DOHH2 (cell line): Measurements from ENCODE around the gene ADGRG1.

Experiments used
- H3F3A ChIP-seq: fragments of 200-600 bp; sonication (generic), shearing (Covaris generic); 2 replicates; pipeline ENCODE4 v1.6.0; 2016; ENCODE audit warnings: antibody characterized with exemption, mild to moderate bottlenecking; ENCODE audit not compliant: control insufficient read depth, insufficient read depth
- H3K27ac ChIP-seq: fragments of 200-600 bp; sonication (generic); 2 replicates; pipeline ENCODE4 v1.5.1; 2014; ENCODE audit warnings: low read depth, mild to moderate bottlenecking, low read length, moderate library complexity
- H3K27me3 ChIP-seq: fragments of 200-600 bp; sonication (generic); 2 replicates; pipeline ENCODE4 v1.6.1; 2014; ENCODE audit warnings: mild to moderate bottlenecking, low read length, mixed read lengths; ENCODE audit not compliant: control insufficient read depth
- H3K36me3 ChIP-seq: fragments of 200-600 bp; sonication (generic); 2 replicates; pipeline ENCODE4 v1.6.1; 2014; ENCODE audit warnings: mild to moderate bottlenecking, low read length, moderate library complexity, mixed read lengths; ENCODE audit not compliant: control insufficient read depth
- H3K4me1 ChIP-seq: fragments of 200-600 bp; sonication (generic); 2 replicates; pipeline ENCODE4 v1.6.1; 2014; ENCODE audit warnings: mild to moderate bottlenecking, low read length, mixed read lengths; ENCODE audit not compliant: control insufficient read depth
- H3K4me2 ChIP-seq: fragments of 200-600 bp; sonication (generic); 2 replicates; pipeline ENCODE4 v1.6.0; 2014; ENCODE audit warnings: mild to moderate bottlenecking, low read length, moderate library complexity
- H3K4me3 ChIP-seq: fragments of 200-600 bp; sonication (generic); 2 replicates; pipeline ENCODE4 v1.5.1; 2014; ENCODE audit warnings: mild to moderate bottlenecking, low read length, mixed read lengths
- H3K79me2 ChIP-seq: fragments of 200-600 bp; sonication (generic); 2 replicates; pipeline ENCODE4 v1.6.1; 2014; ENCODE audit warnings: mild to moderate bottlenecking, low read length, mixed read lengths; ENCODE audit not compliant: control insufficient read depth
- H3K9me2 ChIP-seq: fragments of 200-600 bp; sonication (generic); replicated peaks from 2 replicates; pipeline ENCODE4 v1.6.1; 2014; ENCODE audit warnings: mild to moderate bottlenecking, low read length, mixed read lengths; ENCODE audit not compliant: control insufficient read depth
- H3K9me3 ChIP-seq: fragments of 200-600 bp; sonication (generic); 2 replicates; pipeline ENCODE4 v1.6.1; 2014; ENCODE audit warnings: antibody characterized with exemption, low read length, mixed read lengths; ENCODE audit not compliant: control insufficient read depth, insufficient read depth
- H4K20me1 ChIP-seq: fragments of 200-600 bp; sonication (generic); 2 replicates; pipeline ENCODE4 v1.6.0; 2014; ENCODE audit warnings: low read depth, mild to moderate bottlenecking, antibody characterized with exemption, low read length, moderate library complexity; ENCODE audit not compliant: control insufficient read depth, insufficient read depth
- CTCF ChIP-seq: fragments of 200-600 bp; sonication (generic); IDR thresholded peaks from one replicate; pipeline ENCODE4 v1.5.1; 2014; ENCODE audit warnings: antibody characterized with exemption, mild to moderate bottlenecking, low read depth, low read length; ENCODE audit not compliant: poor library complexity, severe bottlenecking
- EZH2phosphoT487 ChIP-seq: fragments of 200-600 bp; sonication (generic); IDR thresholded peaks from 2 replicates; pipeline ENCODE4 v1.6.1; 2017; ENCODE audit warnings: borderline replicate concordance, mild to moderate bottlenecking, antibody characterized with exemption, low read length, moderate library complexity, mixed read lengths

Gene ADGRG1

GRCh38 chr16:57637020-57637419 lies 8.6 kb downstream of the ADGRG1 start:
- no peak overlapping the region for H3K27ac ChIP-seq

GRCh38 chr16:57637424-57637823 lies 9.0 kb downstream of the ADGRG1 start:
- peaks cover 4% of the 10 kb centered on the region; the same call in 1 of the 2 replicates for H3K4me1 ChIP-seq
- H4K20me1 ChIP-seq, result peaks cover 8% of the 10 kb centered on the region; the same call in 1 of the 2 replicates
- H3K4me2 ChIP-seq, result no peak overlapping the region
- no peaks in the 10 kb centered on the region for H3K9me3 ChIP-seq
- no peaks in the 10 kb centered on the region for H3K79me2 ChIP-seq
- H3K36me3 ChIP-seq, result no peaks in the 10 kb centered on the region
- no peaks in the 10 kb centered on the region for H3K9me2 ChIP-seq
- no peak overlapping the region for H3K27ac ChIP-seq
- no peak for TF ChIP-seq CTCF
- no peak for TF ChIP-seq EZH2phosphoT487
- H3F3A ChIP-seq, result no peaks in the 10 kb centered on the region
- H3K27me3 ChIP-seq, result peaks cover 47% of the 10 kb centered on the region
- no peak overlapping the region for H3K4me3 ChIP-seq

More at GRCh38 chr16:57637020-57637419, 8.6 kb downstream of the ADGRG1 start:
- peaks cover 47% of the 10 kb centered on the region for H3K27me3 ChIP-seq
- H3K9me3 ChIP-seq, result no peaks in the 10 kb centered on the region
- no peaks in the 10 kb centered on the region for H3K9me2 ChIP-seq
- peaks cover 4% of the 10 kb centered on the region; the same call in 1 of the 2 replicates for H4K20me1 ChIP-seq
- TF ChIP-seq EZH2phosphoT487, result no peak
- TF ChIP-seq CTCF, result no peak
- H3F3A ChIP-seq, result no peaks in the 10 kb centered on the region
- H3K36me3 ChIP-seq, result no peaks in the 10 kb centered on the region
- H3K4me3 ChIP-seq, result no peak overlapping the region
- peaks cover 4% of the 10 kb centered on the region; the same call in 1 of the 2 replicates for H3K4me1 ChIP-seq
- no peaks in the 10 kb centered on the region for H3K79me2 ChIP-seq
- no peak overlapping the region for H3K4me2 ChIP-seq

- Histone ChIP-seq H3K9me2 (no peaks in the 10 kb centered on the region), H3K4me1 (peaks cover 4% of the 10 kb centered on the region; the same call in 1 of the 2 replicates), H3K4me3 (no peak overlapping the region), H3K36me3 (no peaks in the 10 kb centered on the region), H3K4me2 (no peak overlapping the region), H3K9me3 (no peaks in the 10 kb centered on the region), H3K79me2 (no peaks in the 10 kb centered on the region), H3K27ac (no peak overlapping the region), H3F3A (no peaks in the 10 kb centered on the region), H3K27me3 (peaks cover 49% of the 10 kb centered on the region), H4K20me1 (peaks cover 8% of the 10 kb centered on the region; the same call in 1 of the 2 replicates)
- no peak for TF ChIP-seq EZH2phosphoT487
- no peak for TF ChIP-seq CTCF
Observed at GRCh38 chr16:57637965-57638364, 9.5 kb downstream of the ADGRG1 start.
